ENCODE data around the gene ZFYVE27. TPM values are rescaled to one million over a fixed set of nuclear protein-coding genes. Genes with fewer than 3 reads are reported as not detected.

ZFYVE27 gene
- total and polyA plus RNA-seq, 2 experiments from 2014 or later: 17.2 to 32.6 TPM

- Histone ChIP-seq H4K20me1 (ENCODE audit: insufficient read depth) (no peaks in the 10 kb centered on the region), H3K4me1 (ENCODE audit: insufficient read depth) (no peaks in the 10 kb centered on the region), H2AFZ (no peak overlapping the region), H3K9ac (no peak overlapping the region), H3K9me3 (ENCODE audit: low read depth) (no peaks in the 10 kb centered on the region), H3K9me2 (ENCODE audit: insufficient read depth) (no peaks in the 10 kb centered on the region), H3K79me2 (ENCODE audit: insufficient read depth) (no peaks in the 10 kb centered on the region), H3K4me2 (ENCODE audit: unreplicated experiment) (no peak overlapping the region), H3K4me3 (no peak overlapping the region), H3F3A (ENCODE audit: insufficient read depth) (no peaks in the 10 kb centered on the region), H3K36me3 (ENCODE audit: low read depth) (no peaks in the 10 kb centered on the region; the same call in 1 of the 2 replicates), H3K27me3 (replicated peaks; ENCODE audit: insufficient read depth) (no peaks in the 10 kb centered on the region), H3K27ac (no peak overlapping the region)
- TF ChIP-seq EZH2phosphoT487 (IDR thresholded peaks at IDR 0.05; ENCODE audit: insufficient read depth, low read depth) (no peak), EZH2 (IDR thresholded peaks at IDR 0.05; ENCODE audit: insufficient read depth, poor library complexity, severe bottlenecking) (no peak)
- in situ Hi-C loops (cut with MboI): no loop called here
- no peak for DNase-seq
- 83 to 92% methylated on average over 10 of the region's 10 CpGs for WGBS, 2 experiments (ENCODE audit: low coverage in 1 of 2, low lambda C conversion rate in 2 of 2, missing lambda C conversion rate in 2 of 2)
These were observed 25.1 kb downstream of the ZFYVE27 start for GRCh38 chr10:97762056-97762455.

- WGBS, 2 experiments (ENCODE audit: low coverage in 1 of 2, low lambda C conversion rate in 2 of 2, missing lambda C conversion rate in 2 of 2): 69% methylated on average over 5 of the region's 5 CpGs
- no peaks in the 10 kb centered on the region for H4K20me1 ChIP-seq (ENCODE audit: insufficient read depth)
- H3K27ac ChIP-seq: no peak overlapping the region
- no peak for DNase-seq
- H3K9me3 ChIP-seq (ENCODE audit: low read depth): no peaks in the 10 kb centered on the region
- H3K9me2 ChIP-seq (ENCODE audit: insufficient read depth): no peaks in the 10 kb centered on the region
- H3K36me3 ChIP-seq (ENCODE audit: low read depth): no peaks in the 10 kb centered on the region; the same call in 1 of the 2 replicates
- H3K4me1 ChIP-seq (ENCODE audit: insufficient read depth): no peaks in the 10 kb centered on the region
- H3K79me2 ChIP-seq (ENCODE audit: insufficient read depth): no peaks in the 10 kb centered on the region
- no peaks in the 10 kb centered on the region for H3K27me3 ChIP-seq (replicated peaks; ENCODE audit: insufficient read depth)
- no peak overlapping the region for H3K4me3 ChIP-seq
- TF ChIP-seq EZH2 (IDR thresholded peaks at IDR 0.05; ENCODE audit: insufficient read depth, poor library complexity, severe bottlenecking) (no peak), EZH2phosphoT487 (IDR thresholded peaks at IDR 0.05; ENCODE audit: insufficient read depth, low read depth) (no peak)
- no peak overlapping the region for H2AFZ ChIP-seq
- in situ Hi-C loops (cut with MboI): no loop called here
- H3F3A ChIP-seq (ENCODE audit: insufficient read depth): no peaks in the 10 kb centered on the region
- H3K4me2 ChIP-seq (ENCODE audit: unreplicated experiment): no peak overlapping the region
- no peak overlapping the region for H3K9ac ChIP-seq
These were observed 25.9 kb downstream of the ZFYVE27 start for GRCh38 chr10:97762816-97763215.

GRCh38 chr10:97763411-97763810 lies 26.5 kb downstream of the ZFYVE27 start:
- TF ChIP-seq EZH2 (IDR thresholded peaks at IDR 0.05; ENCODE audit: insufficient read depth, poor library complexity, severe bottlenecking): no peak
- Histone ChIP-seq H4K20me1 (ENCODE audit: insufficient read depth) (no peaks in the 10 kb centered on the region), H3K9me2 (ENCODE audit: insufficient read depth) (no peaks in the 10 kb centered on the region), H3K79me2 (ENCODE audit: insufficient read depth) (no peaks in the 10 kb centered on the region), H3K4me3 (no peak overlapping the region), H3K27ac (no peak overlapping the region), H3K36me3 (ENCODE audit: low read depth) (no peaks in the 10 kb centered on the region; the same call in 1 of the 2 replicates), H3F3A (ENCODE audit: insufficient read depth) (no peaks in the 10 kb centered on the region), H3K9ac (no peak overlapping the region), H3K4me2 (ENCODE audit: unreplicated experiment) (no peak overlapping the region), H3K4me1 (ENCODE audit: insufficient read depth) (no peaks in the 10 kb centered on the region), H3K27me3 (replicated peaks; ENCODE audit: insufficient read depth) (no peaks in the 10 kb centered on the region), H3K9me3 (ENCODE audit: low read depth) (no peaks in the 10 kb centered on the region), H2AFZ (no peak overlapping the region)
- in situ Hi-C loops (cut with MboI): no loop called here
- WGBS, 2 experiments (ENCODE audit: low coverage in 1 of 2, low lambda C conversion rate in 2 of 2, missing lambda C conversion rate in 2 of 2): 86 to 91% methylated on average over 2 of the region's 2 CpGs
- no peak for DNase-seq

GRCh38 chr10:97763947-97764346 lies 27.0 kb downstream of the ZFYVE27 start:
- Histone ChIP-seq H3K4me1 (ENCODE audit: insufficient read depth) (no peaks in the 10 kb centered on the region), H3K79me2 (ENCODE audit: insufficient read depth) (no peaks in the 10 kb centered on the region), H3K4me2 (ENCODE audit: unreplicated experiment) (no peak overlapping the region), H3K27ac (no peak overlapping the region), H3K27me3 (replicated peaks; ENCODE audit: insufficient read depth) (no peaks in the 10 kb centered on the region), H3K9me2 (ENCODE audit: insufficient read depth) (no peaks in the 10 kb centered on the region), H3K36me3 (ENCODE audit: low read depth) (no peaks in the 10 kb centered on the region; the same call in 1 of the 2 replicates), H3F3A (ENCODE audit: insufficient read depth) (no peaks in the 10 kb centered on the region), H2AFZ (no peak overlapping the region), H3K9ac (no peak overlapping the region), H3K4me3 (no peak overlapping the region), H3K9me3 (ENCODE audit: low read depth) (no peaks in the 10 kb centered on the region), H4K20me1 (ENCODE audit: insufficient read depth) (no peaks in the 10 kb centered on the region)
- DNase-seq: no peak
- in situ Hi-C loops (cut with MboI): no loop called here
- 94 to 100% methylated on average over 3 of the region's 3 CpGs for WGBS, 2 experiments (ENCODE audit: low coverage in 1 of 2, low lambda C conversion rate in 2 of 2, missing lambda C conversion rate in 2 of 2)
- TF ChIP-seq EZH2phosphoT487 (IDR thresholded peaks at IDR 0.05; ENCODE audit: insufficient read depth, low read depth): no peak
- TF ChIP-seq EZH2 (IDR thresholded peaks at IDR 0.05; ENCODE audit: insufficient read depth, poor library complexity, severe bottlenecking): no peak

- no peak overlapping the region for H3K4me2 ChIP-seq (ENCODE audit: unreplicated experiment)
- no peak overlapping the region for H3K27ac ChIP-seq
- no peaks in the 10 kb centered on the region for H3K79me2 ChIP-seq (ENCODE audit: insufficient read depth)
- H3K27me3 ChIP-seq (replicated peaks; ENCODE audit: insufficient read depth): no peaks in the 10 kb centered on the region
- DNase-seq: no peak
- in situ Hi-C loops (cut with MboI): no loop called here
- H3K36me3 ChIP-seq (ENCODE audit: low read depth): no peaks in the 10 kb centered on the region; the same call in 1 of the 2 replicates
- H3K9ac ChIP-seq: no peak overlapping the region
- H2AFZ ChIP-seq: no peak overlapping the region
- no peaks in the 10 kb centered on the region for H3K9me3 ChIP-seq (ENCODE audit: low read depth)
- no peaks in the 10 kb centered on the region for H3K9me2 ChIP-seq (ENCODE audit: insufficient read depth)
- no peaks in the 10 kb centered on the region for H4K20me1 ChIP-seq (ENCODE audit: insufficient read depth)
- 73 to 74% methylated on average over 7 of the region's 7 CpGs for WGBS, 2 experiments (ENCODE audit: low coverage in 1 of 2, low lambda C conversion rate in 2 of 2, missing lambda C conversion rate in 2 of 2)
- no peak for TF ChIP-seq EZH2 (IDR thresholded peaks at IDR 0.05; ENCODE audit: insufficient read depth, poor library complexity, severe bottlenecking)
- TF ChIP-seq EZH2phosphoT487 (IDR thresholded peaks at IDR 0.05; ENCODE audit: insufficient read depth, low read depth): no peak
- H3K4me3 ChIP-seq: no peak overlapping the region
- H3F3A ChIP-seq (ENCODE audit: insufficient read depth): no peaks in the 10 kb centered on the region
- H3K4me1 ChIP-seq (ENCODE audit: insufficient read depth): no peaks in the 10 kb centered on the region
These were observed 27.6 kb downstream of the ZFYVE27 start for GRCh38 chr10:97764519-97764931.

Data from GM23248 (cell line).